ENCODE measurements around the gene C2orf76. TPM values are rescaled to one million over a fixed set of nuclear protein-coding genes. Genes with fewer than 3 reads are reported as not detected.
A peak's percentile ranks its signal among the peaks of the same experiment; 100 is the strongest.

The C2orf76 gene
- total and polyA plus RNA-seq, 2 experiments from 2014 or later: 9.5 to 17.0 TPM

DNA sequence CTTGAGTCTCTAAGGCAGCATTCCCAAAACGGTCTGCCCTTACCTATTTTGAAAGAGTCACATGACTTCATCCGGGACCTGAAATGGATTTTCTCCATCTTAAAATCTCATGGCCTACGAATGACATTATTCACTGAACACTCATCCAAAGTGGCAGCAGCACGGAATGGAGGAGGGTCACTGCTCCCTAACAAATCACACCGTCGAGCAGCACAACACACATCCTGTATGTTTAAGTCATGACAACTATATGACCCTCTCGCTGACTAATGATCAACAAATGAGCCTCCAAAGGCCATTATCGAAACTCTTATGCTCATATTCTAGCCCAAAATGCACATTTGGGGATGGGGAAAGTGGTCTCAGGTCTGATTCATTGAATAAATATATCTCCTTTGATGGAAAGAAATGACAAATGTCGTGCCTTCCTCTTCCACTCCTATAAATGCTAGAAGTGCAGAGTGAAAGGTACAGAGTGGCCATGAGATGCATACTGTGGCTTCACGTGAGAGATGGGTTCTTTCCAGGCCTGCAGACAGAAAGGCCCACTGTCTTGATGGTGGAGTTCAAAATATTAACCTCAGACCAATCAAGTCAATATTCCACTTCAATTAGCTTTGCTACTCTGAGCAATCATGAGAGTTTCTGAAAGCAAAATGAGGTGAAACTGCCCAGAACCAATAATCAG, 70.8 kb downstream of the C2orf76 start:
- Histone ChIP-seq H3K27ac (no peak overlapping the region), H3K36me3 (no peaks in the 10 kb centered on the region), H3K27me3 (peaks cover 31% of the 10 kb centered on the region), H3K4me1 (ENCODE audit: low read depth) (no peaks in the 10 kb centered on the region), H3K4me3 (no peak overlapping the region), H3K9me3 (ENCODE audit: low read depth) (no peaks in the 10 kb centered on the region)
- TF ChIP-seq, protein P1, sequence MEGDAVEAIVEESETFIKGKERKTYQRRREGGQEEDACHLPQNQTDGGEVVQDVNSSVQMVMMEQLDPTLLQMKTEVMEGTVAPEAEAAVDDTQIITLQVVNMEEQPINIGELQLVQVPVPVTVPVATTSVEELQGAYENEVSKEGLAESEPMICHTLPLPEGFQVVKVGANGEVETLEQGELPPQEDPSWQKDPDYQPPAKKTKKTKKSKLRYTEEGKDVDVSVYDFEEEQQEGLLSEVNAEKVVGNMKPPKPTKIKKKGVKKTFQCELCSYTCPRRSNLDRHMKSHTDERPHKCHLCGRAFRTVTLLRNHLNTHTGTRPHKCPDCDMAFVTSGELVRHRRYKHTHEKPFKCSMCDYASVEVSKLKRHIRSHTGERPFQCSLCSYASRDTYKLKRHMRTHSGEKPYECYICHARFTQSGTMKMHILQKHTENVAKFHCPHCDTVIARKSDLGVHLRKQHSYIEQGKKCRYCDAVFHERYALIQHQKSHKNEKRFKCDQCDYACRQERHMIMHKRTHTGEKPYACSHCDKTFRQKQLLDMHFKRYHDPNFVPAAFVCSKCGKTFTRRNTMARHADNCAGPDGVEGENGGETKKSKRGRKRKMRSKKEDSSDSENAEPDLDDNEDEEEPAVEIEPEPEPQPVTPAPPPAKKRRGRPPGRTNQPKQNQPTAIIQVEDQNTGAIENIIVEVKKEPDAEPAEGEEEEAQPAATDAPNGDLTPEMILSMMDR (IDR thresholded peaks at IDR 0.05; ENCODE audit: low read depth, low read length): no peak
- no peak for DNase-seq (ENCODE audit: low read depth in 1 of 2, low spot score in 1 of 2)

DNA sequence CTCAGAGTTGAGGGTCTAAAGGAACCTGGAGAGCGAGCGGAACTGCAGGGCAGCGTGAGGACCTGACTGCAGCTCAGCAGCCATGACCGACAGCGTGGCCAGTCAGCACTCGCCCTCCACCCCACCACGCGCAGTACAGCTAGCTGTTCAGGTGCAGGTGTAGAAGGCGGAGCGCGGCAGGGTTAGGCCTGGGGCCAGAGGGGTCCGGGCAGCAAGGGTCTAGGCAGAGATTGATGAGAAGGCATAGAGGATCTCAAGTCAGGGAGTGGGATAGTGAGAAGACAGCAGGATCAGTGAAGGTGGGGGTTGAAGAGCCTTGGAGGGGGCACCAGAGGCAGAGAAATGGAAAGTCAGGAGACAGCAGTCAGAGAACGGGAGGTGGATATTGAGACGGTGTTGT, 72.0 kb downstream of the C2orf76 start:
- no peak overlapping the region for H3K27ac ChIP-seq
- no peaks in the 10 kb centered on the region for H3K9me3 ChIP-seq (ENCODE audit: low read depth)
- no peak for DNase-seq (ENCODE audit: low read depth in 1 of 2, low spot score in 1 of 2)
- H3K36me3 ChIP-seq: no peaks in the 10 kb centered on the region
- H3K4me3 ChIP-seq: no peak overlapping the region
- TF ChIP-seq, protein P1 (IDR thresholded peaks at IDR 0.05; ENCODE audit: low read depth, low read length): no peak
- H3K4me1 ChIP-seq (ENCODE audit: low read depth): no peaks in the 10 kb centered on the region
- peaks cover 26% of the 10 kb centered on the region for H3K27me3 ChIP-seq

DNA sequence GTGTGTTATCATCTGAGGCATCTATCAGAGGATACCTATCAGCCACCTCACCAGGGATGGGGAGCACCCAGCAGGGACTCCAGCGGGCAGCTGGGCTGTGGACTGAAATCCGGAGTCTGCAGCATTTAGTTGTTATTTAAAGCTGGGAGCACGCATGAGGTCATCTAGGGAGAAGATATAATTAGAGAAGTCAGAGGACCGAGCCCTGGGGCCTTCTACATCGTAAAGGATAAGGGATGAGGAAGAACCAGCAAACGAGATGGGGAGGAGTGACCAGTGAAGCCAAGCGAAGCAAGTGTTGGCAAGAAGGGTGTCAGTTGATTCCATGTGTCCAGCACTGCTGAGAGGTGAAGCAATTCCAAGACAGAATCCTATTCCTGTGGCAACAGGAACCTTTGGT, 72.7 kb downstream of the C2orf76 start:
- H3K27ac ChIP-seq: no peak overlapping the region
- TF ChIP-seq, protein P1 (IDR thresholded peaks at IDR 0.05; ENCODE audit: low read depth, low read length): no peak
- no peak for DNase-seq (ENCODE audit: low read depth in 1 of 2, low spot score in 1 of 2)
- no peak overlapping the region for H3K4me3 ChIP-seq
- no peaks in the 10 kb centered on the region for H3K4me1 ChIP-seq (ENCODE audit: low read depth)
- H3K9me3 ChIP-seq (ENCODE audit: low read depth): no peaks in the 10 kb centered on the region
- no peaks in the 10 kb centered on the region for H3K36me3 ChIP-seq
- peaks cover 26% of the 10 kb centered on the region for H3K27me3 ChIP-seq

DNA sequence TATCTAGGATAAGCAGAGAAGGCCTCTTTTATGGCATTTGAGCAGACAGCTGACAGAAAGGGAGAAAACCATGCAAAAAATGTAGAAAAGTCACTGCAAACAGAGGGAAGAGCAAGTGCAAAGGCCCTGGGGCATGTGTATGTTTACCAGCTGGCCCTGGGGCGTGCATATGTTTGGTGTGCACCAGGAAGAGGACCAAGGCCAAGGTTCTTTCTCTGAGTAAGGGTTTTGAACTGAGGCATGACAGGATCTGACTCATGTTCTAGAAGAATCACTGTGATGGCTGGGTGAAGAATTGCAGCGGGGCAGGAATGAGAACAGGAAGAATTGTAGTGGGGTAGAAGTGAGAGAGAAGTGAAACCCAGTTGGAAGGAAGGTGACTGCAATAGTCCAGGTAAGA, 73.4 kb downstream of the C2orf76 start:
- TF ChIP-seq, protein P1 (IDR thresholded peaks at IDR 0.05; ENCODE audit: low read depth, low read length): no peak
- no peaks in the 10 kb centered on the region for H3K4me1 ChIP-seq (ENCODE audit: low read depth)
- no peak overlapping the region for H3K27ac ChIP-seq
- peaks cover 26% of the 10 kb centered on the region for H3K27me3 ChIP-seq
- no peaks in the 10 kb centered on the region for H3K36me3 ChIP-seq
- no peak for DNase-seq (ENCODE audit: low read depth in 1 of 2, low spot score in 1 of 2)
- no peak overlapping the region for H3K4me3 ChIP-seq
- H3K9me3 ChIP-seq (ENCODE audit: low read depth): no peaks in the 10 kb centered on the region

DNA sequence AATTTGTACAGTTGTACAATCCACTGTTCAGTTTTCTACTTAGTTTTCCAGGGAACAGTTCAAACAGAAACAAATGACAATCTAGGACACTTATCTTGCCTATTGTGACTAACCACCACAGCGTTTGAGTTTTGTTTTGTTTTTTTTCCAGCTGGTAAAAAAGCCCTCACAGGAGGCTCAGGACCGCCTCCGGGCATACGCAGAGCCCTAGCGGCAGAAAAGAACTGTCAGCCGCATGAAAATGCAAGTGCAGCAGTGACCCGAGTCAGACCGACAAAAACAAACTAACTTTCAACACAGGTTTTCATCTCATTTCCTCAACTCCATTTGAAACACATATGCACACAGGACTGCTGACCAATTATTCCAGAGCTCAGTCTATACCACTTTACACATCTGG, 74.4 kb downstream of the C2orf76 start:
- peak in 1 of 2 donors; percentile 27 for DNase-seq (ENCODE audit: low read depth in 1 of 2, low spot score in 1 of 2)
- TF ChIP-seq, protein P1 (IDR thresholded peaks at IDR 0.05; ENCODE audit: low read depth, low read length): peak; percentile 19
- H3K9me3 ChIP-seq (ENCODE audit: low read depth): no peaks in the 10 kb centered on the region

More for the DNA sequence above, 74.4 kb downstream of the C2orf76 start:
- Histone ChIP-seq H3K27ac (no peak overlapping the region), H3K27me3 (peaks cover 26% of the 10 kb centered on the region), H3K36me3 (no peaks in the 10 kb centered on the region), H3K4me3 (no peak overlapping the region), H3K4me1 (ENCODE audit: low read depth) (no peaks in the 10 kb centered on the region)

Measured in cardiac muscle cell (in vitro differentiated cells and primary cell).